K562 (cell line): Measurements from ENCODE around the gene FLCN. TPM values are rescaled to one million over a fixed set of nuclear protein-coding genes. Genes with fewer than 3 reads are reported as not detected.

Experiments used
- ATAC-seq: fragments of 200-7000 bp; cut with Tn5 transposase; 3 replicates; pipeline ENCODE4 v1.9.1; 2020; ENCODE audit warnings: moderate library complexity
- BruUV-seq: library from RNA; stranded (reverse); fragments of 400-500 nt; replicated peaks from 2 replicates; lab custom pipeline; 2021; lab: Mats Ljungman, UMichigan
- CTCF ChIA-PET: fragments of 300-600 bp; formaldehyde crosslinking; extraction: SDS; loops from one replicate; lab custom pipeline; 2021; ENCODE audit warnings: low intra/inter-chr PET ratio; lab: Yijun Ruan, JAX
- POLR2A ChIA-PET: fragments of 300-600, 350-650 bp; sonication (Branson Sonifier 250); formaldehyde crosslinking; extraction: SDS; loops from one replicate; lab custom pipeline; 2021; ENCODE audit warnings: antibody characterized with exemption, inconsistent platforms; lab: Yijun Ruan, JAX
- DNase-seq, 4 experiments: peaks; one replicate each; pipeline versions ENCODE4 v3.0.0 to v3.0.0-alpha.2; 2011 to 2018; ENCODE audit warnings: low spot score in 3 of 4, mixed read lengths in 3 of 4; ENCODE audit errors: extremely low read depth in 1 of 4
- FAIRE-seq: peaks from 2 replicates; lab custom pipeline; 2011; peaks lifted over from hg19 to GRCh38; lab: Jason Lieb, UNC
- H2AFZ ChIP-seq: 2 replicates; pipeline ENCODE4 v1.6.0; 2011; ENCODE audit warnings: low read depth, low read length, control low read depth, inconsistent platforms
- H3K27ac ChIP-seq: fragments of 200-600 bp; 3 replicates; pipeline ENCODE4 v1.8.0; 2011; ENCODE audit warnings: low read depth, mild to moderate bottlenecking, control low read depth, inconsistent platforms, low read length, moderate library complexity, mixed read lengths; ENCODE audit errors: extremely low read depth
- H3K27me3 ChIP-seq, 2 experiments: fragments of 300-600 bp in 1 of 2; 2 replicates in 1 of 2; 3 replicates in 1 of 2; pipeline versions ENCODE4 v1.6.0 to v1.8.0; 2011; ENCODE audit warnings: inconsistent platforms in 2 of 2, low read length in 2 of 2, mild to moderate bottlenecking in 1 of 2, mixed read lengths in 1 of 2, moderate library complexity in 1 of 2; ENCODE audit not compliant: control insufficient read depth in 2 of 2, insufficient read depth in 2 of 2
- H3K36me3 ChIP-seq: fragments of 300-600 bp; 3 replicates; pipeline ENCODE4 v1.8.0; 2011; ENCODE audit warnings: mild to moderate bottlenecking, low read length, inconsistent platforms; ENCODE audit not compliant: control insufficient read depth, insufficient read depth
- H3K4me1 ChIP-seq, 2 experiments: fragments of 200-600 bp in 1 of 2; replicated peaks in 1 of 2; 2 replicates in 1 of 2; 3 replicates in 1 of 2; pipeline versions ENCODE4 v1.5.1 to v1.8.0; 2011; ENCODE audit warnings: inconsistent platforms in 2 of 2, low read length in 2 of 2, mild to moderate bottlenecking in 1 of 2, mixed read lengths in 1 of 2, moderate library complexity in 1 of 2; ENCODE audit not compliant: control insufficient read depth in 2 of 2, insufficient read depth in 2 of 2
- H3K4me2 ChIP-seq: 2 replicates; pipeline ENCODE4 v1.6.1; 2011; ENCODE audit warnings: low read length, control low read depth, inconsistent platforms, mixed read lengths; ENCODE audit not compliant: insufficient read depth
- H3K4me3 ChIP-seq: fragments of 200-600 bp; sonication (generic), shearing (Covaris generic); 2 replicates; pipeline ENCODE4 v1.5.1; 2016; ENCODE audit warnings: control low read depth, inconsistent platforms
- H3K79me2 ChIP-seq: fragments of 200-600 bp; 3 replicates; pipeline ENCODE4 v1.8.0; 2011; ENCODE audit warnings: low read length, inconsistent platforms; ENCODE audit not compliant: control insufficient read depth, insufficient read depth
- H3K9ac ChIP-seq, 2 experiments: 2 replicates each; pipeline versions ENCODE4 v1.6.0 to v1.6.1; 2011; ENCODE audit warnings: low read depth in 2 of 2, low read length in 2 of 2, control low read depth in 1 of 2, inconsistent platforms in 1 of 2, mild to moderate bottlenecking in 1 of 2, mixed read lengths in 1 of 2; ENCODE audit not compliant: insufficient read depth in 1 of 2
- H3K9me1 ChIP-seq: one replicate; pipeline ENCODE4 v1.6.0; 2011; ENCODE audit warnings: inconsistent platforms, mild to moderate bottlenecking, low read length, moderate library complexity; ENCODE audit not compliant: control insufficient read depth, insufficient read depth
- H3K9me3 ChIP-seq: replicated peaks from 2 replicates; pipeline ENCODE4 v1.5.1; 2011; ENCODE audit warnings: low read depth, low read length, inconsistent platforms; ENCODE audit not compliant: control insufficient read depth, insufficient read depth
- H4K20me1 ChIP-seq: replicated peaks from 2 replicates; pipeline ENCODE4 v1.6.1; 2011; ENCODE audit warnings: low read length, inconsistent platforms, mixed read lengths; ENCODE audit not compliant: control insufficient read depth, insufficient read depth
- CBX2 ChIP-seq: fragments of 200-600 bp; sonication (generic); IDR thresholded peaks from one replicate; pipeline ENCODE4 v1.6.1; 2012; ENCODE audit warnings: mild to moderate bottlenecking, low read length, inconsistent platforms; ENCODE audit not compliant: insufficient read depth, poor library complexity, severe bottlenecking
- CBX3 ChIP-seq, 2 experiments: IDR thresholded peaks; 1 replicate in 1 of 2; 2 replicates in 1 of 2; pipeline ENCODE4 v1.6.1; 2012; ENCODE audit warnings: inconsistent platforms in 2 of 2, low read length in 2 of 2, borderline replicate concordance in 1 of 2, control low read depth in 1 of 2
- E2F4 ChIP-seq: sonication (generic); formaldehyde crosslinking; IDR thresholded peaks from 2 replicates; pipeline ENCODE4 v1.8.0; 2022; ENCODE audit warnings: mild to moderate bottlenecking, low read depth, missing genetic modification reagents
- KAT2B ChIP-seq: IDR thresholded peaks from one replicate; pipeline ENCODE4 v1.6.1; 2012; ENCODE audit warnings: low read depth, mild to moderate bottlenecking, control low read depth, inconsistent platforms, low read length, moderate library complexity
- NFYB ChIP-seq: IDR thresholded peaks from 2 replicates; pipeline ENCODE4 v1.6.1; 2011; ENCODE audit warnings: mild to moderate bottlenecking, moderate library complexity; ENCODE audit not compliant: insufficient read length; ENCODE audit errors: extremely low read depth
- RREB1 ChIP-seq: fragments of 250-450 bp; sonication (Bioruptor Pico); IDR thresholded peaks from 2 replicates; pipeline ENCODE4 v1.4.0; 2020
- SOX6 ChIP-seq: fragments of 450-650 bp; IDR thresholded peaks from 2 replicates; pipeline ENCODE4 v1.6.1; 2014; ENCODE audit warnings: mild to moderate bottlenecking
- ZBTB9 ChIP-seq: fragments of 450-650 bp; formaldehyde crosslinking; IDR thresholded peaks from 2 replicates; pipeline ENCODE4 v1.4.0; 2020; ENCODE audit warnings: mild to moderate bottlenecking, moderate library complexity
- WGBS: fragments of 100-300 bp; shearing (Covaris generic); methylation state at CpG from one replicate; pipeline ENCODE4 v1.1.6; 2016; ENCODE audit warnings: low coverage, mixed read lengths; ENCODE audit not compliant: insufficient coverage; ENCODE audit errors: missing lambda C conversion rate; 5-methylcytosine and 5-hydroxymethylcytosine counted together
- in situ Hi-C: fragments of 300-500 bp; cut with MboI; formaldehyde crosslinking; loops from 4 replicates; pipeline ENCODE4 v1.15.0; 2018; ENCODE audit warnings: inconsistent platforms, mixed read lengths
- intact Hi-C: fragments of 100-400 bp; cut with micrococcal nuclease; formaldehyde crosslinking; loops from 2 replicates; pipeline ENCODE4 v1.14.2; 2022
- polyA plus RNA-seq, 8 experiments: library from polyadenylated mRNA; depleted of rRNA in 4 of 8; stranded (reverse) in 5 of 8; unstranded in 3 of 8; fragments of >200 nt; fragmentation: Nextera tagmentation in 2 of 8; fragmentation: Illumina TruSeq in 1 of 8; extraction: Ambion mirVana in 2 of 8; extraction: Trizol in 1 of 8; gene quantifications; 2 replicates each; pipeline versions ENCODE4 v1.2.1 to v1.2.3, GENCODE V29; 2011 to 2014; ENCODE audit warnings: inconsistent platforms in 1 of 8, missing spikeins in 1 of 8
- total RNA-seq, 7 experiments: library from RNA; depleted of rRNA in 6 of 7; stranded (reverse); fragments of >200 nt in 6 of 7; fragmentation: Illumina TruSeq in 2 of 7; extraction: Trizol in 2 of 7; gene quantifications; 2 replicates each; pipeline versions ENCODE4 v1.2.1 to v1.2.3, GENCODE V29; 2011 to 2021; ENCODE audit warnings: low replicate concordance in 1 of 7

Gene FLCN
- total and polyA plus RNA-seq, 9 of the 15 experiments (the other 6 are each of a cell fraction or from before 2014, with no cell fraction given): 1.6 to 33.5 (median 10.9) TPM

- TF ChIP-seq ZBTB9 (no peak), CBX3 (IDR thresholded peaks at IDR 0.05; ENCODE audit: borderline replicate concordance in 1 of 2, low read length in 2 of 2) (no peak; a peak in 1 of 3 replicates), CBX2 (no peak)
- TF ChIP-seq, all 486 proteins: peak for 109
Measured at GRCh38 chr17:17280613-17281549, 43.9 kb upstream of the FLCN start, which contains the start of gene COPS3 (continued).

GRCh38 chr17:17279316-17279715 is 42.3 kb upstream of the FLCN start:
- intact Hi-C loops (no loop called here), in situ Hi-C loops (no loop called here)
- H3K79me2 ChIP-seq: peaks cover 65% of the 10 kb centered on the region
- H3K36me3 ChIP-seq: peaks cover 40% of the 10 kb centered on the region; the same call in 2 of the 3 replicates
- peak overlapping the region; percentile 95 for H3K4me3 ChIP-seq
- no peaks in the 10 kb centered on the region for H3K9me3 ChIP-seq
- no peak for DNase-seq
- ChIA-PET POLR2A (interaction anchor here (1.5 to 2.3 kb wide), 3 partner anchors 9 to 47 kb away, joined by 3 to 7 read pairs (median 4); no protein-coding TSS in a partner anchor), CTCF (no interaction called here)
- H3K9ac ChIP-seq: peak overlapping the region in 1 of 2 experiments; percentile 99; a peak in 2 of 4 replicates
- no peak for FAIRE-seq
- 28% methylated on average over 4 of the region's 4 CpGs for WGBS
- peak overlapping the region; percentile 98; the same call in 2 of the 3 replicates for H3K27ac ChIP-seq
- H3K9me1 ChIP-seq: no peaks in the 10 kb centered on the region
- BruUV-seq: TSS peak; percentile 53
- H2AFZ ChIP-seq: no peak overlapping the region
- ATAC-seq: no peak
- H3K27me3 ChIP-seq: no peaks in the 10 kb centered on the region
- H3K4me2 ChIP-seq: peak overlapping the region; percentile 90
- H4K20me1 ChIP-seq: peaks cover 7% of the 10 kb centered on the region; the same call in 1 of the 2 replicates
- H3K4me1 ChIP-seq: peaks cover 20 to 22% of the 10 kb centered on the region in 2 experiments; a peak in 4 of 5 replicates
- no peak for TF ChIP-seq RREB1 (CRISPR knock-in tag)
- no peak for TF ChIP-seq E2F4 (CRISPR knock-in tag)
- no peak for TF ChIP-seq KAT2B
- no peak for TF ChIP-seq SOX6
- TF ChIP-seq NFYB: no peak
